ENCODE data around the gene BRSK2.

BRSK2 gene

DNA sequence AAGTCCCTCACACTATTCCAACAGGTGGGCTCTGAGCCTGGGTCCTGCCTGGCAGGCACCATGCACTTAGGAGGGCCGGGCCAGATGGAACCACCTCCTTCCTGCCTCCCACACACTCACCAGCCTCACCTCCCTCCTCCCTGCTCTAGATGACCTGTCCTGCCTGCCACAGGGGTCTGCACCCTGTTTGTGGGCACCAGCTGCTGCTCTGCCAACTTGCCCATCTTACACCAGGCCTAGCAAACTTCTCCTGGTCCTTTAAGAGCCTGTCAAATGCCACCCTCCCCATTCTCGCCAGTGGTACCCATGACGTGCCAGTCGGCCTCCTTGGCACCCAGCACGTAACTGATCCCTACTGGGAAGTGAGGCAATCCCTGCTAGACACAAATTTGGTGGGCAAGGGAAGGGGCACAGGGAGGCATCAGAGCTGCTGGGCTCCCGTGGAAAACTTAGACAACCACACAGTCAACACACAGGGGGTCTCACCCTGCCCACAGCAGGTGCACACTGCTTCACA, 93.8 kb downstream of the BRSK2 start:
- no peak for TF ChIP-seq ZBTB7A (IDR thresholded peaks at IDR 0.05; ENCODE audit: low read depth)
- TF ChIP-seq CREB1 (IDR thresholded peaks at IDR 0.05; ENCODE audit: low read depth): no peak
- TF ChIP-seq, protein P1, sequence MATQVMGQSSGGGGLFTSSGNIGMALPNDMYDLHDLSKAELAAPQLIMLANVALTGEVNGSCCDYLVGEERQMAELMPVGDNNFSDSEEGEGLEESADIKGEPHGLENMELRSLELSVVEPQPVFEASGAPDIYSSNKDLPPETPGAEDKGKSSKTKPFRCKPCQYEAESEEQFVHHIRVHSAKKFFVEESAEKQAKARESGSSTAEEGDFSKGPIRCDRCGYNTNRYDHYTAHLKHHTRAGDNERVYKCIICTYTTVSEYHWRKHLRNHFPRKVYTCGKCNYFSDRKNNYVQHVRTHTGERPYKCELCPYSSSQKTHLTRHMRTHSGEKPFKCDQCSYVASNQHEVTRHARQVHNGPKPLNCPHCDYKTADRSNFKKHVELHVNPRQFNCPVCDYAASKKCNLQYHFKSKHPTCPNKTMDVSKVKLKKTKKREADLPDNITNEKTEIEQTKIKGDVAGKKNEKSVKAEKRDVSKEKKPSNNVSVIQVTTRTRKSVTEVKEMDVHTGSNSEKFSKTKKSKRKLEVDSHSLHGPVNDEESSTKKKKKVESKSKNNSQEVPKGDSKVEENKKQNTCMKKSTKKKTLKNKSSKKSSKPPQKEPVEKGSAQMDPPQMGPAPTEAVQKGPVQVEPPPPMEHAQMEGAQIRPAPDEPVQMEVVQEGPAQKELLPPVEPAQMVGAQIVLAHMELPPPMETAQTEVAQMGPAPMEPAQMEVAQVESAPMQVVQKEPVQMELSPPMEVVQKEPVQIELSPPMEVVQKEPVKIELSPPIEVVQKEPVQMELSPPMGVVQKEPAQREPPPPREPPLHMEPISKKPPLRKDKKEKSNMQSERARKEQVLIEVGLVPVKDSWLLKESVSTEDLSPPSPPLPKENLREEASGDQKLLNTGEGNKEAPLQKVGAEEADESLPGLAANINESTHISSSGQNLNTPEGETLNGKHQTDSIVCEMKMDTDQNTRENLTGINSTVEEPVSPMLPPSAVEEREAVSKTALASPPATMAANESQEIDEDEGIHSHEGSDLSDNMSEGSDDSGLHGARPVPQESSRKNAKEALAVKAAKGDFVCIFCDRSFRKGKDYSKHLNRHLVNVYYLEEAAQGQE (IDR thresholded peaks at IDR 0.05; ENCODE audit: low read depth): no peak
- TF ChIP-seq TAF1 (IDR thresholded peaks at IDR 0.05; ENCODE audit: low read depth): no peak
- TF ChIP-seq FOXM1 (IDR thresholded peaks at IDR 0.05; ENCODE audit: borderline replicate concordance, low read depth): no peak
- no peak for TF ChIP-seq CEBPB (IDR thresholded peaks at IDR 0.05)
- TF ChIP-seq, protein P2, sequence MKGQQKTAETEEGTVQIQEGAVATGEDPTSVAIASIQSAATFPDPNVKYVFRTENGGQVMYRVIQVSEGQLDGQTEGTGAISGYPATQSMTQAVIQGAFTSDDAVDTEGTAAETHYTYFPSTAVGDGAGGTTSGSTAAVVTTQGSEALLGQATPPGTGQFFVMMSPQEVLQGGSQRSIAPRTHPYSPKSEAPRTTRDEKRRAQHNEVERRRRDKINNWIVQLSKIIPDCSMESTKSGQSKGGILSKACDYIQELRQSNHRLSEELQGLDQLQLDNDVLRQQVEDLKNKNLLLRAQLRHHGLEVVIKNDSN (IDR thresholded peaks at IDR 0.05): no peak

DNA sequence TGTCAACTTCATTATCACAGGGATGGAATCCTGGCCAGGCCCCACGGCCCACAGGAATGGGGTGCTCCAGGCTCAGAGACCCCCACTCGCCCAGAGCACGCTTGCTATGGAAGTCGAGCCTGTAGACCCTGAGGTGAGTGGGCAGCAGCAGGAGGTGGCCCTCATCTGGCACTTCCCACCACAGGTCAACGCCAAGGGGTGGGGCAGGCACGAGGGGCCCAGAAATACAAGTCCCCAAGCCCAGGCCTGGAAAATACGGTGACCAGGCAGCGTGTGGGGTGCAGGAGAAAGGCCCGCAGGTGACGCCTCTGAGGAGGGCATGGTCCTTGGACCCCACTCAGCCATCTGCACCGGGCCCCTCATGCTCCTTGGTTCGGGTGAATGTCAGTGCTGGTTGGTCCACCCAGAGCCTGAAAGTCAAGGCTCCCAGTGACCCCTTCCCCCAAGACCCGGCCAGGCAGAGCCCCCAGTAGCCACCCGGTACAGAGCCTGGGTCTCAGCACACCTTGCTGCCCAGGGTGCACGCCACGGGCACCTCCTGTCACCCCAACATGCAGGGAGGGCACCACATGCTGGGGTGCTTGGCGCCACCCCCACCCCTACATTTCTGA, 94.4 kb downstream of the BRSK2 start:
- TF ChIP-seq TEAD4 (IDR thresholded peaks at IDR 0.05): no peak
- TF ChIP-seq NFIC (IDR thresholded peaks at IDR 0.05): no peak
- TF ChIP-seq CREB1 (IDR thresholded peaks at IDR 0.05; ENCODE audit: low read depth): no peak
- TF ChIP-seq EGR1 (IDR thresholded peaks at IDR 0.05): no peak
- TF ChIP-seq YY1 (IDR thresholded peaks at IDR 0.05; ENCODE audit: low read depth): no peak
- TF ChIP-seq, protein P1 (IDR thresholded peaks at IDR 0.05; ENCODE audit: low read depth): no peak
- TF ChIP-seq ZBTB7A (IDR thresholded peaks at IDR 0.05; ENCODE audit: low read depth): no peak; the same call in 1 of the 2 replicates
- no peak for TF ChIP-seq RAD21 (IDR thresholded peaks at IDR 0.05; ENCODE audit: low read depth)
- TF ChIP-seq, protein P2 (IDR thresholded peaks at IDR 0.05): no peak
- no peak for TF ChIP-seq TAF1 (IDR thresholded peaks at IDR 0.05; ENCODE audit: low read depth)
- TF ChIP-seq TCF12 (IDR thresholded peaks at IDR 0.05; ENCODE audit: low read depth): no peak
- TF ChIP-seq CEBPB (IDR thresholded peaks at IDR 0.05): no peak
- TF ChIP-seq, protein P3, sequence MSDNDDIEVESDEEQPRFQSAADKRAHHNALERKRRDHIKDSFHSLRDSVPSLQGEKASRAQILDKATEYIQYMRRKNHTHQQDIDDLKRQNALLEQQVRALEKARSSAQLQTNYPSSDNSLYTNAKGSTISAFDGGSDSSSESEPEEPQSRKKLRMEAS (IDR thresholded peaks at IDR 0.05): no peak
- no peak for TF ChIP-seq FOXM1 (IDR thresholded peaks at IDR 0.05; ENCODE audit: borderline replicate concordance, low read depth)
- TF ChIP-seq EP300 (IDR thresholded peaks at IDR 0.05; ENCODE audit: borderline replicate concordance): no peak

DNA sequence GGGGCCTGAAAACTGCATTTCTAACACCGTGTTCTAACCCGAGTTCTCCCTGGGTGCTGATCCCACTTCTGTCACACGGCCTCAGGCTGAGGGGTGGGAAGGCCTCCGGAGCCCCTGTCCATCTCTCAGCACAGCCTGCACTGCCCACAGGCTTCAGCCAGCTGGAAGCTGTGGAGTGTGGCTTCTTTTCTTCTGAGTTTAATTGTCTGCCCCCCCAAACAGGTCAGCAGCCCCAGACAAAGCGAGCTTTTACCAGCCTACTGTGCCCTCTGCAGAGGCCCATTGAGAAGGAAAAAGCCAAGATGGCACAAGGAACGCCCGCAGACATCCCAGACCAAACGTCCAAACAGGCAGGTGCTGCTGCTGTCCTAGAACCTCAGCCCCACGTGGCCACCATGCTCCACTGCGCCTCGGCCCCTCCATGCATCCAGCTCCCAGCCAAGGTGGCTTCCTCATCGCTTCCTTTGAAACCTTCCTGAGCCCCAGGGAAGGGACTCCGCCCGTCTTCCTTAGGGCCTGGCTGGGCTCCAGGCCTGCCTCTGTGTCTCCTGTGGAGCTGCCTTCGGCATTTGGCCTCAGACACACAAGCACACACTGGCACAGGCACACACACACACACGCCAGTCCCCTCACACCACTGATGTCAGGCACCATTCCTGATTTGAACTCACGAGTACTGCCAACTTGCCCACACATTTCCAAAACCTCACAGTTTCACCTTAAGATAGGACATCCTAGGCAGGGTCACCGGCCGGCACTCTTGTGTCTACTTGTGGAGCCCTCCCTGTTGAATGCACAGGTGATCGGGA, 95.2 kb downstream of the BRSK2 start:
- TF ChIP-seq EP300 (IDR thresholded peaks at IDR 0.05; ENCODE audit: borderline replicate concordance) (peak; percentile 60; the same call in 1 of the 2 replicates), NFIC (IDR thresholded peaks at IDR 0.05) (peak; percentile 84), CREB1 (IDR thresholded peaks at IDR 0.05; ENCODE audit: low read depth) (no peak), FOXM1 (IDR thresholded peaks at IDR 0.05; ENCODE audit: borderline replicate concordance, low read depth) (no peak), TAF1 (IDR thresholded peaks at IDR 0.05; ENCODE audit: low read depth) (no peak), RAD21 (IDR thresholded peaks at IDR 0.05; ENCODE audit: low read depth) (no peak), CEBPB (IDR thresholded peaks at IDR 0.05) (no peak), TCF12 (IDR thresholded peaks at IDR 0.05; ENCODE audit: low read depth) (peak; percentile 64; the same call in 1 of the 2 replicates), YY1 (IDR thresholded peaks at IDR 0.05; ENCODE audit: low read depth) (0 out of 2 replicates have a peak, but pooled peaks have one; percentile 38), EGR1 (IDR thresholded peaks at IDR 0.05) (no peak), ZBTB7A (IDR thresholded peaks at IDR 0.05; ENCODE audit: low read depth) (no peak), TEAD4 (IDR thresholded peaks at IDR 0.05) (0 out of 2 replicates have a peak, but pooled peaks have one; percentile 19)
- TF ChIP-seq, protein P1 (IDR thresholded peaks at IDR 0.05; ENCODE audit: low read depth): no peak
- TF ChIP-seq, protein P3 (IDR thresholded peaks at IDR 0.05): peak; percentile 88
- TF ChIP-seq, protein P2 (IDR thresholded peaks at IDR 0.05): peak; percentile 84
